ENCODE results near the gene OLFM2.
"Not testable (repeated sequence)": the region's sequence is repeated elsewhere in the genome, so short reads cannot be mapped to it uniquely, and the experiment has no call there.

- not testable (repeated sequence) for TF ChIP-seq CTCF (conservative IDR thresholded peaks at IDR 0.05); EZH2 (IDR thresholded peaks at IDR 0.05; ENCODE audit: low read depth)
These were observed 92.6 kb downstream of the OLFM2 start for GRCh38 chr19:9843626-9844273.
